ENCODE measurements around the gene PLEKHH3.

- TF ChIP-seq CTCF (IDR thresholded peaks at IDR 0.05; ENCODE audit: poor library complexity) = peak; percentile 81
- no peak for TF ChIP-seq EZH2 (IDR thresholded peaks at IDR 0.05; ENCODE audit: borderline replicate concordance)
- no peak for TF ChIP-seq EZH2phosphoT487 (IDR thresholded peaks at IDR 0.05; ENCODE audit: low read depth, severe bottlenecking, unreplicated experiment)
Observed at GRCh38 chr17:42720996-42721583, 44.3 kb upstream of the PLEKHH3 start.
